HUDEP-2 (cell line): ENCODE measurements around the gene INSR.
A peak's percentile ranks its signal among the peaks of the same experiment; 100 is the strongest.

Experiments
- DNase-seq, 76 experiments: peaks; one replicate each; lab custom pipeline; 2025; ENCODE audit not compliant: unreplicated experiment in 76 of 76; lab: John Stamatoyannopoulos, UW

INSR gene

GRCh38 chr19:7197760-7198696 lies 96.2 kb downstream of the INSR start:
- DNase-seq = peak in 75 of 76 experiments; percentile 31 to 96 (median 91)

- DNase-seq = peak; percentile 53 to 95 (median 88)
Observed at GRCh38 chr19:7197119-7197759, 97.0 kb downstream of the INSR start.

GRCh38 chr19:7196763-7197118 lies 97.5 kb downstream of the INSR start:
- no peak for DNase-seq

- no peak for DNase-seq
Observed at GRCh38 chr19:7195046-7195445, 99.2 kb downstream of the INSR start.

- DNase-seq = no peak
Observed at GRCh38 chr19:7194566-7194965, 99.6 kb downstream of the INSR start.

- DNase-seq = no peak
Observed at GRCh38 chr19:7191946-7192691, 102.1 kb downstream of the INSR start.

- no peak for DNase-seq
Observed at GRCh38 chr19:7188698-7189629, 105.2 kb downstream of the INSR start.

- DNase-seq = no peak
Observed at GRCh38 chr19:7187605-7188339, 106.4 kb downstream of the INSR start.

GRCh38 chr19:7182489-7182888 lies 111.7 kb downstream of the INSR start:
- DNase-seq = no peak

GRCh38 chr19:7179917-7180306 lies 114.3 kb downstream of the INSR start:
- DNase-seq = no peak

GRCh38 chr19:7177926-7178325 lies 116.3 kb downstream of the INSR start:
- no peak for DNase-seq

GRCh38 chr19:7176792-7177191 lies 117.4 kb downstream of the INSR start:
- DNase-seq = no peak

GRCh38 chr19:7172794-7173193 lies 121.4 kb downstream of the INSR start:
- no peak for DNase-seq

- DNase-seq = no peak
Observed at GRCh38 chr19:7170983-7171382, 123.2 kb downstream of the INSR start.

GRCh38 chr19:7168941-7169340 lies 125.3 kb downstream of the INSR start:
- DNase-seq = no peak

- no peak for DNase-seq
Observed at GRCh38 chr19:7161292-7161691, 132.9 kb downstream of the INSR start.

- no peak for DNase-seq
Observed at GRCh38 chr19:7159105-7159933, 134.9 kb downstream of the INSR start.

- DNase-seq = no peak
Observed at GRCh38 chr19:7153022-7153421, 141.2 kb downstream of the INSR start.

- DNase-seq = no peak
Observed at GRCh38 chr19:7152568-7152967, 141.6 kb downstream of the INSR start.
